SU-DHL-6 (cell line): Measurements from ENCODE around the gene MAST2.

Source experiments
- H2AFZ ChIP-seq: fragments of 200-600 bp; sonication (generic); 2 replicates; pipeline ENCODE4 v1.6.1; 2014; ENCODE audit warnings: low read depth, mild to moderate bottlenecking, moderate library complexity, mixed read lengths, antibody characterized with exemption, low read length; ENCODE audit not compliant: severe bottlenecking
- H3F3A ChIP-seq: fragments of 200-600 bp; shearing (Covaris generic); 2 replicates; pipeline ENCODE4 v1.6.0; 2016; ENCODE audit warnings: antibody characterized with exemption, mild to moderate bottlenecking; ENCODE audit not compliant: insufficient read depth
- H3K27ac ChIP-seq: fragments of 200-600 bp; sonication (generic); 2 replicates; pipeline ENCODE4 v1.5.1; 2016; ENCODE audit warnings: low read depth, mild to moderate bottlenecking, low read length, moderate library complexity, mixed read lengths
- H3K27me3 ChIP-seq: fragments of 200-600 bp; sonication (generic), shearing (Covaris generic); 2 replicates; pipeline ENCODE4 v1.6.0; 2014; ENCODE audit warnings: mild to moderate bottlenecking, low read length
- H3K36me3 ChIP-seq: fragments of 200-600 bp; sonication (generic); 2 replicates; pipeline ENCODE4 v1.6.1; 2014; ENCODE audit warnings: mild to moderate bottlenecking, low read length, mixed read lengths
- H3K4me2 ChIP-seq: fragments of 300-600, 200-600 bp; shearing (Covaris generic), sonication (generic); 2 replicates; pipeline ENCODE4 v1.6.0; 2014; ENCODE audit warnings: low read length, low read depth, mild to moderate bottlenecking; ENCODE audit not compliant: poor library complexity, severe bottlenecking
- H3K4me3 ChIP-seq: fragments of 200-600 bp; sonication (generic); 2 replicates; pipeline ENCODE4 v1.5.1; 2014; ENCODE audit warnings: antibody characterized with exemption, low read length, mild to moderate bottlenecking, mixed read lengths; ENCODE audit not compliant: insufficient read depth, poor library complexity, severe bottlenecking
- H3K79me2 ChIP-seq: fragments of 200-600 bp; sonication (generic); 2 replicates; pipeline ENCODE4 v1.6.1; 2014; ENCODE audit warnings: mild to moderate bottlenecking, low read length, moderate library complexity; ENCODE audit not compliant: insufficient read depth
- H3K9ac ChIP-seq: fragments of 200-600 bp; sonication (generic); 2 replicates; pipeline ENCODE4 v1.7.0; 2014; ENCODE audit warnings: mild to moderate bottlenecking, low read length
- H3K9me2 ChIP-seq: fragments of 200-600 bp; sonication (generic); replicated peaks from 2 replicates; pipeline ENCODE4 v1.6.1; 2014; ENCODE audit warnings: low read length; ENCODE audit not compliant: insufficient read depth
- H3K9me3 ChIP-seq: fragments of 200-600 bp; sonication (generic); 2 replicates; pipeline ENCODE4 v1.6.1; 2014; ENCODE audit warnings: low read length, mixed read lengths; ENCODE audit not compliant: insufficient read depth
- H4K20me1 ChIP-seq: fragments of 200-600 bp; sonication (generic); 2 replicates; pipeline ENCODE4 v1.6.1; 2014; ENCODE audit warnings: low read depth, mild to moderate bottlenecking, antibody characterized with exemption, low read length, moderate library complexity, mixed read lengths
- EZH2phosphoT487 ChIP-seq: fragments of 200-600 bp; sonication (generic), shearing (Covaris generic); conservative IDR thresholded peaks from 2 replicates; pipeline ENCODE4 v1.6.1; 2018; ENCODE audit warnings: mild to moderate bottlenecking, antibody characterized with exemption, low read length, moderate library complexity, mixed read lengths
- TF ChIP-seq, protein P1 (sequence below): fragments of 200-600 bp; sonication (generic); IDR thresholded peaks from one replicate; pipeline ENCODE4 v1.5.1; 2017; ENCODE audit warnings: antibody characterized with exemption, mild to moderate bottlenecking, low read length, moderate library complexity; ENCODE audit not compliant: insufficient read depth, poor library complexity, severe bottlenecking

MAST2 gene

DNA sequence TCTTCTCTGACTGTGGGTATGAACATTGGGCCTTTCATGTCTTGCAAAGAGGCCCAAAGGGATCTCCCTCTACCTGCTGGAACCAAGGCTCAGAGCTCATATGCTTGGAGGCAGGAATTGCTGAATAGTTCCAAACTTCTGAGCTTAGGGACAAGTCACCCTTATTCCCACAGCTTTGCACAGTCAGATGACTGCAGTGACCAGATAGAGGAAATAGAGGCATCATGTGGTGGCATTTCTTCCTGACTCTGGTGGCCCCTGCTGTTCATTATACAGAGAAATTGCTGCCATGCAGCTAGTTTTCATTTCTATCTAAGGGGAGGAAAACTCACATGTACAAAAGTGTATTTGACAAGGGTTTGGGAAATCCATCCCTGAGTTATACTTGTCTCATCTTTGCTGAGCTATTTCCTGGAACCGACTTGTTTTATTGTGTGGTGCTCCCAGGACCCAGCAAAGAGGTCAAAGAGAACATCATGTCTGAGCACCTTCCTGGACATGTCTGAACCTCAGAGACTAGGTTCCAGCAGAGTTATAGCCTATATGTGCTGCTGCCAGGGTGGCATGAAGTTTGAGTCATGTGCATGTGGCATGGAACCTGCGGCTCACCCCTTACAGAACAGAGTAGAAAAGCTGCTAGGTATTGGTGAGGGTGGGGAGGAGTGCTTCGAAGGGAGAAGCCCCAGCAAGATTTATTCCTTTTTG is 197.8 kb downstream of the MAST2 start:
- Histone ChIP-seq H3K9ac (no peak overlapping the region), H3K4me2 (no peak overlapping the region), H3K9me2 (no peaks in the 10 kb centered on the region), H3K36me3 (peaks cover 5% of the 10 kb centered on the region), H3K27ac (no peak overlapping the region), H3F3A (no peaks in the 10 kb centered on the region), H3K27me3 (no peaks in the 10 kb centered on the region), H4K20me1 (no peaks in the 10 kb centered on the region), H2AFZ (no peak overlapping the region), H3K79me2 (no peaks in the 10 kb centered on the region), H3K4me3 (no peak overlapping the region), H3K9me3 (no peaks in the 10 kb centered on the region)
- no peak for TF ChIP-seq EZH2phosphoT487
- TF ChIP-seq, protein P1, sequence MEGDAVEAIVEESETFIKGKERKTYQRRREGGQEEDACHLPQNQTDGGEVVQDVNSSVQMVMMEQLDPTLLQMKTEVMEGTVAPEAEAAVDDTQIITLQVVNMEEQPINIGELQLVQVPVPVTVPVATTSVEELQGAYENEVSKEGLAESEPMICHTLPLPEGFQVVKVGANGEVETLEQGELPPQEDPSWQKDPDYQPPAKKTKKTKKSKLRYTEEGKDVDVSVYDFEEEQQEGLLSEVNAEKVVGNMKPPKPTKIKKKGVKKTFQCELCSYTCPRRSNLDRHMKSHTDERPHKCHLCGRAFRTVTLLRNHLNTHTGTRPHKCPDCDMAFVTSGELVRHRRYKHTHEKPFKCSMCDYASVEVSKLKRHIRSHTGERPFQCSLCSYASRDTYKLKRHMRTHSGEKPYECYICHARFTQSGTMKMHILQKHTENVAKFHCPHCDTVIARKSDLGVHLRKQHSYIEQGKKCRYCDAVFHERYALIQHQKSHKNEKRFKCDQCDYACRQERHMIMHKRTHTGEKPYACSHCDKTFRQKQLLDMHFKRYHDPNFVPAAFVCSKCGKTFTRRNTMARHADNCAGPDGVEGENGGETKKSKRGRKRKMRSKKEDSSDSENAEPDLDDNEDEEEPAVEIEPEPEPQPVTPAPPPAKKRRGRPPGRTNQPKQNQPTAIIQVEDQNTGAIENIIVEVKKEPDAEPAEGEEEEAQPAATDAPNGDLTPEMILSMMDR, result no peak

DNA sequence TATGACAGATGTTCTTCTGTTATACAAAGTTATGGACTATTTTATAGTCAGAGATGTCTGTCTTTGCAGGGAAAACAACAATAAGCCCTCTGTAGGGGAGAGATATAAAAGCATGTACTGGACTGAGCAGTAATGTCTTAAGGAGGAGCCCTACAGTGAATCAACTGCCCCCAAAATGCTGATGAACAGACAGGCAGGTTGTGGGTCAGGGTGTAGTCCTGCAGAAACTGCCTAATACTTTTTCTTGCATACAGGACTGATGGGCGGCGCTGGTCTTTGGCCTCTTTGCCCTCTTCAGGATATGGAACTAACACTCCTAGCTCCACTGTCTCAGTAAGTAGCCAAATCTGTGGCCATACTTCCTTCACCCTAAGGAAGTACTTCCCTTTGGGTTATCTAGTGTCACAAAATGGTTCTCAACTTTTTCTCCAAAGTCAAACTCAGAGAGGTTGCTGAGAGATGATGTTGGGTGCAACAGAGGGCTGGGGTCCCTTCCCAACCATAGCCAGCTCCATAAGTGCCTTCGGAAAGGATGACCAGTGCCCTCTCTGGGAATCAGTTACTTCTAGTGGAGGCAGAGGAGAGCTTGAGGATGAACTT is 199.2 kb downstream of the MAST2 start:
- Histone ChIP-seq H3K4me3 (no peak overlapping the region), H3K9me3 (no peaks in the 10 kb centered on the region), H3K36me3 (peaks cover 9% of the 10 kb centered on the region), H2AFZ (no peak overlapping the region), H3K9ac (no peak overlapping the region), H3K79me2 (no peaks in the 10 kb centered on the region), H4K20me1 (no peaks in the 10 kb centered on the region), H3K27me3 (no peaks in the 10 kb centered on the region), H3K27ac (no peak overlapping the region), H3K9me2 (no peaks in the 10 kb centered on the region), H3K4me2 (no peak overlapping the region), H3F3A (no peaks in the 10 kb centered on the region)
- no peak for TF ChIP-seq EZH2phosphoT487
- TF ChIP-seq, protein P1, result no peak

DNA sequence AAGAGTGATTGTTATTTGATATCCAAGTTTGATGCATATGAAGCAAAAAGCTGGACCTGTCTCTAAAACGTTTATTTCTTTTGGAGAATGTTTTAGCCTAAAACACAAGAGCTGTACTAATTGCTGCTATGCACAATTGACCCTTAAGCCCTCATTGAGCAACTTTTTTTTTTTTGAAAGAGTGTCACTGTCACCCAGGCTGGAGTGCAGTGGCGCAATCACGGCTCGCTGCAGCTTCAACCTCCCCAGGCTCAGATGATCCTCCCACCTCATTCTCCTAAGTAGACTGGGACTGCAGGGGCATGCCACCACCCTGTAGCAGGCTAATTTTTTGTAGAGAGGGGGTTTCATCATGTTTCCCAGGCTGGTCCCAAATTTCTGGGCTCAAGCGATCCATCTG is 199.9 kb downstream of the MAST2 start:
- Histone ChIP-seq H2AFZ (no peak overlapping the region), H4K20me1 (no peaks in the 10 kb centered on the region), H3K27me3 (no peaks in the 10 kb centered on the region), H3K36me3 (peaks cover 9% of the 10 kb centered on the region), H3K9ac (no peak overlapping the region), H3K9me3 (no peaks in the 10 kb centered on the region), H3K4me2 (no peak overlapping the region), H3F3A (no peaks in the 10 kb centered on the region), H3K79me2 (no peaks in the 10 kb centered on the region), H3K9me2 (no peaks in the 10 kb centered on the region), H3K4me3 (no peak overlapping the region), H3K27ac (no peak overlapping the region)
- TF ChIP-seq, protein P1, result no peak
- TF ChIP-seq EZH2phosphoT487, result no peak
